B cell (primary cell): Measurements from ENCODE around the gene ARHGDIB. TPM values are rescaled to one million over a fixed set of nuclear protein-coding genes. Genes with fewer than 3 reads are reported as not detected.

Experiments
- ATAC-seq: fragments of 200-7000 bp; cut with Tn5 transposase; one replicate; pipeline ENCODE4 v1.10.0; 2021; ENCODE audit warnings: low read depth, mild to moderate bottlenecking, moderate number of reproducible peaks, moderate library complexity
- CTCF ChIA-PET: fragments of 350-600 bp; sonication (Branson Sonifier 250); formaldehyde crosslinking; loops from one replicate; lab custom pipeline; 2021; ENCODE audit warnings: antibody characterized with exemption, inconsistent platforms; lab: Charles Lee
- POLR2A ChIA-PET: fragments of 350-600 bp; sonication (Branson Sonifier 250); formaldehyde crosslinking; loops from one replicate; lab custom pipeline; 2021; ENCODE audit warnings: antibody characterized with exemption; lab: Charles Lee
- DNase-seq: peaks from one replicate; pipeline ENCODE4 v3.0.0; 2013
- H2AFZ ChIP-seq: 2 replicates; pipeline ENCODE4 v1.6.1; 2012; ENCODE audit warnings: mild to moderate bottlenecking, low read depth, low read length; ENCODE audit not compliant: insufficient read depth, poor library complexity, severe bottlenecking
- H3K27ac ChIP-seq, 2 donors: 1 replicate in 1 of 2; 2 replicates in 1 of 2; pipeline ENCODE4 v1.5.1; 2012 to 2013; ENCODE audit warnings: low read length in 2 of 2, mild to moderate bottlenecking in 2 of 2, moderate library complexity in 1 of 2
- H3K27me3 ChIP-seq, 4 experiments: fragments of 200-600 bp in 1 of 4; sonication (generic) in 1 of 4; replicated peaks in 1 of 4; 1 replicate in 2 of 4; 2 replicates in 2 of 4; pipeline versions ENCODE4 v1.6.1 to v1.7.0; 2013 to 2016; ENCODE audit warnings: low read length in 3 of 4, mild to moderate bottlenecking in 2 of 4, mixed read lengths in 1 of 4, moderate library complexity in 1 of 4; ENCODE audit not compliant: insufficient read depth in 4 of 4, control insufficient read depth in 3 of 4; ENCODE audit errors: control extremely low read depth in 1 of 4
- H3K36me3 ChIP-seq, 2 experiments: replicated peaks in 1 of 2; 1 replicate in 1 of 2; 2 replicates in 1 of 2; pipeline versions ENCODE4 v1.6.1 to v1.7.1; 2013; ENCODE audit warnings: low read length in 1 of 2; ENCODE audit not compliant: insufficient read depth in 2 of 2, control insufficient read depth in 1 of 2; ENCODE audit errors: control extremely low read depth in 1 of 2, extremely low read depth in 1 of 2
- H3K4me1 ChIP-seq, 2 donors: fragments of 200-600 bp in 1 of 2; sonication (generic) in 1 of 2; 1 replicate in 1 of 2; 2 replicates in 1 of 2; pipeline versions ENCODE4 v1.5.1 to v1.6.1; 2013 to 2017; ENCODE audit warnings: low read length in 2 of 2; ENCODE audit not compliant: control insufficient read depth in 2 of 2, insufficient read depth in 2 of 2
- H3K4me2 ChIP-seq: replicated peaks from 2 replicates; pipeline ENCODE3; 2012; ENCODE audit warnings: mild to moderate bottlenecking, low read depth, low read length; ENCODE audit not compliant: poor library complexity, severe bottlenecking
- H3K4me3 ChIP-seq, 5 experiments: fragments of 200-600 bp in 1 of 5; sonication (generic) in 1 of 5; 1 replicate in 3 of 5; 2 replicates in 2 of 5; pipeline versions ENCODE4 v1.5.1 to v1.7.0; 2011 to 2016; ENCODE audit warnings: low read length in 4 of 5, mild to moderate bottlenecking in 4 of 5, low read depth in 2 of 5, control low read depth in 1 of 5, moderate library complexity in 1 of 5; ENCODE audit not compliant: insufficient read depth in 1 of 5; ENCODE audit errors: control extremely low read depth in 1 of 5, extremely low read depth in 1 of 5
- H3K79me2 ChIP-seq: fragments of 200-600 bp; sonication (generic); one replicate; pipeline ENCODE4 v1.6.0; 2016; ENCODE audit warnings: low read length; ENCODE audit not compliant: control insufficient read depth, insufficient read depth
- H3K9ac ChIP-seq: fragments of 200-600 bp; sonication (generic); 2 replicates; pipeline ENCODE4 v1.6.1; 2017; ENCODE audit warnings: mild to moderate bottlenecking, low read length, moderate library complexity
- H3K9me3 ChIP-seq, 3 donors: one replicate each; pipeline versions ENCODE4 v1.6.1 to v1.7.1; 2013; ENCODE audit warnings: low read length in 2 of 3; ENCODE audit not compliant: control insufficient read depth in 2 of 3, insufficient read depth in 1 of 3; ENCODE audit errors: control extremely low read depth in 1 of 3
- H4K20me1 ChIP-seq: 2 replicates; pipeline ENCODE4 v1.6.0; 2012; ENCODE audit warnings: mild to moderate bottlenecking, low read length; ENCODE audit not compliant: insufficient read depth, control insufficient read depth, poor library complexity, severe bottlenecking
- H3K27ac Mint-ChIP-seq: one replicate; pipeline ENCODE4 v1.8.0; 2021; ENCODE audit warnings: mixed read lengths
- H3K27me3 Mint-ChIP-seq: one replicate; pipeline ENCODE4 v1.8.0; 2021; ENCODE audit warnings: mixed read lengths
- H3K4me1 Mint-ChIP-seq: one replicate; pipeline ENCODE4 v1.8.0; 2021; ENCODE audit warnings: mixed read lengths
- H3K4me3 Mint-ChIP-seq: one replicate; pipeline ENCODE4 v1.8.0; 2021; ENCODE audit warnings: mixed read lengths
- H3K9me3 Mint-ChIP-seq: one replicate; pipeline ENCODE4 v1.8.0; 2022; ENCODE audit warnings: mixed read lengths; ENCODE audit not compliant: insufficient read depth
- CTCF ChIP-seq: fragments of 200-600 bp; IDR thresholded peaks from one replicate; pipeline ENCODE4 v1.8.0; 2022; ENCODE audit warnings: antibody characterized with exemption, mild to moderate bottlenecking
- EZH2 ChIP-seq: IDR thresholded peaks from 2 replicates; pipeline ENCODE4 v1.6.1; 2012; ENCODE audit warnings: borderline replicate concordance, low read depth, mild to moderate bottlenecking, moderate library complexity, low read length; ENCODE audit not compliant: insufficient read depth, poor library complexity, severe bottlenecking
- WGBS: methylation state at CpG from one replicate; pipeline ENCODE4 v1.1.5; 2013; ENCODE audit warnings: missing lambda C conversion rate; ENCODE audit not compliant: insufficient coverage; 5-methylcytosine and 5-hydroxymethylcytosine counted together
- intact Hi-C: fragments of 100-400 bp; cut with micrococcal nuclease; formaldehyde crosslinking; loops from one replicate; pipeline ENCODE4 v1.10.0; 2022
- polyA plus RNA-seq: library from polyadenylated mRNA; depleted of rRNA; stranded (reverse); fragments of >200 nt; gene quantifications from 2 replicates; pipeline ENCODE4 v1.2.3, GENCODE V29; 2012
- total RNA-seq, 2 donors: library from RNA; stranded (reverse); fragments of 120-200 nt in 1 of 2; gene quantifications; 1 replicate in 1 of 2; 2 replicates in 1 of 2; pipeline versions ENCODE4 v1.2.3 to v1.2.4, GENCODE V29; 2013 to 2022

Gene ARHGDIB
- total and polyA plus RNA-seq, 2 donors (not counting 1 experiment from before 2014, with no cell fraction given) = 514 to 826 TPM

DNA sequence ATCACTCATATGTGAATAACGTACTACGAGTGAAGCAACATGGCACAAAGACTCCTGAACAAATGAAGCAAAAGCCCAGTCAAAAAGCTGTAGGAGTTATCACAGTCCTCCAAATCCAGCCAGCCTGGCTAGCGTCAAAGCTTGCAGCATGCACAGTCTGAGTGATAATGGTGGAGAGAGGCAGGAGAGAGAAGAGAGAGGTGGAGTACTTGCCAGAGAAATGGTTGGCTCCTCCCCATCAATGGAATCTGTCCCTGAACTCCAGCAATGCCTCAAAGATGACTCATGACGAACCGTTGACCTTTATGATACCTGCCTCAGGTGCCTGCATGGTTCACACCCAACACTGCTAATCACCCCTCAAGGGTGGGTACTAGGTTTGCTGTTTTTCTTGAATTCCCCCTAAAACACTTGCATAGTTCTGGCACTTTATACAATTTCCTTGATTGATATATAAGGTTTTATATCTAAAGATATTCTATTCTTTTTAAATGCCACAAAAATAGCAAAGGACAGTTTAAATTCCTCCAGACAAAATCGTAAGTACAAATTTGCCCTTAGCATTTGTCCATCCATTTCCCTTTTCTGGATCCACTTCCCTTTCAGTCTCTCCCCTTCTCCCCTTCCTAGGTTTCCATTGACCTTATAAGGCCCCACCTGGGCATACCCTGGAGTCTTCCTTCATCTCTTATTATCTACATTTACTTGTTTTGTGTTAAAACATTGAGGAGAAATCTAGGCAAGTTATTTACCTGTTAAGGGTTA is 10.2 kb downstream of the ARHGDIB start:
- Histone ChIP-seq H3K79me2 (peaks cover 100% of the 10 kb centered on the region), H3K36me3 (peaks cover 6 to 85% of the 10 kb centered on the region in 2 experiments)

More for the DNA sequence above, 10.2 kb downstream of the ARHGDIB start:
- no peak overlapping the region for H2AFZ ChIP-seq
- ChIA-PET CTCF (interaction anchor here (0.7 to 1.3 kb wide), 3 partner anchors 44 to 105 kb away, joined by 3 to 5 read pairs (median 3); no protein-coding TSS in a partner anchor), POLR2A (no interaction called here)
- Mint-ChIP-seq H3K9me3 (no peaks in the 10 kb centered on the region), H3K4me1 (peaks cover 83% of the 10 kb centered on the region), H3K4me3 (peak overlapping the region; percentile 82), H3K27ac (peak overlapping the region; percentile 94), H3K27me3 (no peaks in the 10 kb centered on the region)
- no peak for TF ChIP-seq CTCF
- TF ChIP-seq EZH2 = no peak
- peak overlapping the region; percentile 58 for H3K9ac ChIP-seq
- no peaks in the 10 kb centered on the region for H3K27me3 ChIP-seq
- H3K4me2 ChIP-seq = peak overlapping the region; percentile 71
- ATAC-seq = no peak
- intact Hi-C loops = loop anchor here (10.0 kb wide), 1 partner anchor 336 kb away; no protein-coding TSS in a partner anchor
- WGBS = 80% methylated on average over 1 of the region's 6 CpGs
- H3K4me3 ChIP-seq = peak overlapping the region in 2 of 5 experiments; percentile 27 to 42
- no peak for DNase-seq
- peaks cover 66% of the 10 kb centered on the region for H4K20me1 ChIP-seq
- H3K9me3 ChIP-seq = no peaks in the 10 kb centered on the region
- peaks cover 86 to 94% of the 10 kb centered on the region in 2 donors for H3K4me1 ChIP-seq
- peak overlapping the region; percentile 87 to 94 for H3K27ac ChIP-seq
